ENCODE data around the gene CACNA1I.

DNA sequence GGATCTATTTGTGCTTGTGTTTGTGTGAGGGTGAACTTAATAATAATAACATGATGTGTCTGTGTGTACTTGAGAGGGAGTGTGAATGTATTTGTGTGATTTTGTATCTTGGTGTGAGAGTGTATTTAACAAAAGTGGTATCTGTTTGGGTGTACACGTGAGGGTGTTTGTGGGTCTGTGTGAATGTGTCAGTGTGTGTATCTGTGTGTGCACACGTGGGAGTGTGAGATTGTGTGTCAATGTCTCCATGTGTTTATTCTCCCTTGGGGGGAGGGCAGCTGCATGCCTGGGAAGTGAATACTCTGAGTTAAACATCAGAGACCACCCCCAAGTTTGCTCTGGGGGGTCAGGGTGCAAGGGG lies 23.0 kb upstream of the CACNA1I start:
- TF ChIP-seq, protein P1, sequence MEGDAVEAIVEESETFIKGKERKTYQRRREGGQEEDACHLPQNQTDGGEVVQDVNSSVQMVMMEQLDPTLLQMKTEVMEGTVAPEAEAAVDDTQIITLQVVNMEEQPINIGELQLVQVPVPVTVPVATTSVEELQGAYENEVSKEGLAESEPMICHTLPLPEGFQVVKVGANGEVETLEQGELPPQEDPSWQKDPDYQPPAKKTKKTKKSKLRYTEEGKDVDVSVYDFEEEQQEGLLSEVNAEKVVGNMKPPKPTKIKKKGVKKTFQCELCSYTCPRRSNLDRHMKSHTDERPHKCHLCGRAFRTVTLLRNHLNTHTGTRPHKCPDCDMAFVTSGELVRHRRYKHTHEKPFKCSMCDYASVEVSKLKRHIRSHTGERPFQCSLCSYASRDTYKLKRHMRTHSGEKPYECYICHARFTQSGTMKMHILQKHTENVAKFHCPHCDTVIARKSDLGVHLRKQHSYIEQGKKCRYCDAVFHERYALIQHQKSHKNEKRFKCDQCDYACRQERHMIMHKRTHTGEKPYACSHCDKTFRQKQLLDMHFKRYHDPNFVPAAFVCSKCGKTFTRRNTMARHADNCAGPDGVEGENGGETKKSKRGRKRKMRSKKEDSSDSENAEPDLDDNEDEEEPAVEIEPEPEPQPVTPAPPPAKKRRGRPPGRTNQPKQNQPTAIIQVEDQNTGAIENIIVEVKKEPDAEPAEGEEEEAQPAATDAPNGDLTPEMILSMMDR (IDR thresholded peaks at IDR 0.05): no peak
- no peak for TF ChIP-seq POLR2AphosphoS5 (IDR thresholded peaks at IDR 0.05)

All from esophagus muscularis mucosa (tissue), 3 donors.